PFSK-1 (cell line): ENCODE results near the gene PEAR1.

Source experiments
- POLR2AphosphoS5 ChIP-seq: IDR thresholded peaks from 2 replicates; pipeline ENCODE4 v1.6.1; 2012; ENCODE audit warnings: low read depth, mild to moderate bottlenecking, control low read depth, low read length, moderate library complexity
- TAF1 ChIP-seq: IDR thresholded peaks from 2 replicates; pipeline ENCODE4 v1.6.1; 2012; ENCODE audit warnings: low read length, control low read depth, borderline replicate concordance; ENCODE audit not compliant: insufficient read depth

DNA sequence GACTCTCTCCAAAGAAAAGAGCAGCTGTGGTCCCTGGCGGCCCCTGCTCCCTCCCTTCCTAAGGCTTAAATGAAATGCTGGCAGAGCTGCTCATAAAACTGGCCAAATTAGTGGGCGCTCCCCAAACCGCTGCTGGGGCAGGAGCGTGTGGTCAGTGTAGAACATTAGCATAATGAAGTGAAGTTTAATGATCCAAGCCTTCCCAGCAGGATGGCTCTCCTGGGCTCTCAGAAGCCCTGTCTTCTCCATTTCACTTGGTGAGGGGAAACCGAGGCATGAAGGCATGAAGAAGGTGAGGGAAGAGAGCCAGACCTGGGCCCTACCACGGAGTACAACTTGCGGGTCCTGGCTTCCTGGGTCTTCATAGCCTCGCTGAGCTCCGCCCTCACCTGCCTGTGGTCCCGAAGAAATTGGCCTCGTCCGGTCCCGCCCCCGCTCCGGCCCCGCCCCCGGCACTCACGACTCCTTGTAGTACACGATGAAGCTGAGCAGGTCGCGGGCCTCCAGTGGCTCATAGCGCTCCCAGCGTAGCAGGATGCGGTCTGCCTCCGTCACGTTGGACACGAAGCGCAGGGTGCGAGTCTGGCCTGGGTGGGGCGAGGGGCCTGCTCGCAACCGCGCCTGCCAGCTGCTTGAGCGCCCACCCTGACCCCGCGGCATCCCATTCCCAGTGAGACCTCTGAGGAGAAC lies 44.9 kb upstream of the PEAR1 start:
- no peak for TF ChIP-seq TAF1
- no peak for TF ChIP-seq POLR2AphosphoS5
